GM23338 (cell line): ENCODE measurements around the gene RBPJL. TPM values are rescaled to one million over a fixed set of nuclear protein-coding genes. Genes with fewer than 3 reads are reported as not detected.
A peak's percentile ranks its signal among the peaks of the same experiment; 100 is the strongest.

ENCODE experiments used
- ATAC-seq: fragments of 200-7000 bp; cut with Tn5 transposase; 3 replicates; pipeline ENCODE4 v1.9.1; 2020
- DNase-seq: peaks from one replicate; pipeline ENCODE4 v3.0.0-alpha.2; 2015; ENCODE audit warnings: low spot score
- H2AFZ ChIP-seq: fragments of 200-600 bp; sonication (generic); 2 replicates; pipeline ENCODE4 v1.8.0; 2016; ENCODE audit warnings: antibody characterized with exemption, mild to moderate bottlenecking, moderate library complexity
- H3F3A ChIP-seq: fragments of 200-600 bp; sonication (generic); replicated peaks from 2 replicates; pipeline ENCODE4 v1.8.0; 2017; ENCODE audit warnings: antibody characterized with exemption, mixed run types, low read depth
- H3K27ac ChIP-seq: fragments of 200-600 bp; sonication (generic); 2 replicates; pipeline ENCODE4 v1.6.1; 2016; ENCODE audit warnings: low read depth
- H3K27me3 ChIP-seq: fragments of 200-600 bp; sonication (generic); 2 replicates; pipeline ENCODE4 v1.8.0; 2016; ENCODE audit warnings: mild to moderate bottlenecking, mixed run types, moderate library complexity; ENCODE audit not compliant: insufficient read depth
- H3K36me3 ChIP-seq: fragments of 200-600 bp; sonication (generic); 2 replicates; pipeline ENCODE4 v1.8.0; 2016; ENCODE audit warnings: mild to moderate bottlenecking; ENCODE audit not compliant: insufficient read depth
- H3K4me1 ChIP-seq: fragments of 200-600 bp; sonication (generic); 2 replicates; pipeline ENCODE4 v1.8.0; 2016; ENCODE audit warnings: mild to moderate bottlenecking, moderate library complexity; ENCODE audit not compliant: insufficient read depth
- H3K4me2 ChIP-seq: fragments of 200-600 bp; sonication (generic); 2 replicates; pipeline ENCODE4 v1.7.1; 2017; ENCODE audit warnings: mixed run types
- H3K4me3 ChIP-seq: fragments of 200-600 bp; sonication (generic); 2 replicates; pipeline ENCODE4 v1.6.1; 2016; ENCODE audit warnings: mixed run types
- H3K79me2 ChIP-seq: fragments of 200-600 bp; sonication (generic); replicated peaks from 2 replicates; pipeline ENCODE4 v1.8.0; 2017; ENCODE audit warnings: mild to moderate bottlenecking; ENCODE audit not compliant: insufficient read depth
- H3K9me2 ChIP-seq: fragments of 200-600 bp; sonication (generic); 2 replicates; pipeline ENCODE4 v1.8.0; 2017; ENCODE audit not compliant: insufficient read depth
- H4K20me1 ChIP-seq: fragments of 200-600 bp; sonication (generic); replicated peaks from 2 replicates; pipeline ENCODE4 v1.8.0; 2017; ENCODE audit warnings: mild to moderate bottlenecking; ENCODE audit not compliant: insufficient read depth
- H3K27ac Mint-ChIP-seq: 2 replicates; pipeline ENCODE4 v1.8.0; 2020; ENCODE audit warnings: inconsistent platforms, mild to moderate bottlenecking, moderate library complexity, mixed read lengths
- H3K27me3 Mint-ChIP-seq: 3 replicates; pipeline ENCODE4 v1.8.0; 2022; ENCODE audit warnings: low read depth, mild to moderate bottlenecking, moderate library complexity, mixed read lengths, inconsistent platforms; ENCODE audit not compliant: insufficient read depth, poor library complexity
- H3K36me3 Mint-ChIP-seq: 3 replicates; pipeline ENCODE4 v1.8.0; 2021; ENCODE audit warnings: low read depth, mild to moderate bottlenecking, inconsistent platforms, moderate library complexity, mixed read lengths
- H3K4me1 Mint-ChIP-seq: 3 replicates; pipeline ENCODE4 v1.8.0; 2020; ENCODE audit warnings: mild to moderate bottlenecking, inconsistent platforms, mixed read lengths
- H3K4me3 Mint-ChIP-seq: 3 replicates; pipeline ENCODE4 v1.8.0; 2021; ENCODE audit warnings: moderate library complexity, mild to moderate bottlenecking, inconsistent platforms, mixed read lengths
- H3K9me3 Mint-ChIP-seq: 3 replicates; pipeline ENCODE4 v1.8.0; 2020; ENCODE audit warnings: moderate library complexity, mild to moderate bottlenecking, inconsistent platforms, mixed read lengths
- CTCF ChIP-seq, 2 experiments: fragments of 200-600 bp in 1 of 2; sonication (generic) in 1 of 2; conservative IDR thresholded peaks; 2 replicates each; pipeline versions ENCODE4 v1.5.1 to v1.6.1; 2016 to 2017; ENCODE audit warnings: antibody characterized with exemption in 2 of 2, low read depth in 2 of 2, mild to moderate bottlenecking in 2 of 2, moderate library complexity in 1 of 2
- ETS1 ChIP-seq: IDR thresholded peaks from 2 replicates; pipeline ENCODE4 v1.6.1; 2016; ENCODE audit warnings: antibody characterized with exemption
- EZH2 ChIP-seq: fragments of 200-600 bp; sonication (generic); IDR thresholded peaks from one replicate; pipeline ENCODE4 v1.8.0; 2017; ENCODE audit warnings: antibody characterized with exemption, mild to moderate bottlenecking, low read depth; ENCODE audit not compliant: unreplicated experiment
- JUNB ChIP-seq: IDR thresholded peaks from one replicate; pipeline ENCODE4 v1.6.1; 2016; ENCODE audit warnings: antibody characterized with exemption; ENCODE audit not compliant: unreplicated experiment
- NANOG ChIP-seq: IDR thresholded peaks from 2 replicates; pipeline ENCODE4 v1.6.1; 2016; ENCODE audit warnings: antibody characterized with exemption, borderline replicate concordance
- POLR2AphosphoS5 ChIP-seq: IDR thresholded peaks from 2 replicates; pipeline ENCODE4 v1.6.1; 2016; ENCODE audit warnings: antibody characterized with exemption, low read depth
- STAT1 ChIP-seq: IDR thresholded peaks from one replicate; pipeline ENCODE4 v1.6.1; 2016; ENCODE audit warnings: antibody characterized with exemption; ENCODE audit not compliant: unreplicated experiment
- ZNF114 ChIP-seq: fragments of 250-450 bp; sonication (Bioruptor Pico); IDR thresholded peaks from 2 replicates; pipeline ENCODE4 v1.5.0; 2020; ENCODE audit warnings: mild to moderate bottlenecking, moderate library complexity
- ZNF331 ChIP-seq: fragments of 250-450 bp; sonication (Bioruptor Pico); IDR thresholded peaks from 2 replicates; pipeline ENCODE4 v1.5.0; 2020; ENCODE audit warnings: low read depth, mild to moderate bottlenecking, moderate library complexity
- polyA plus RNA-seq: library from polyadenylated mRNA; unstranded; fragments of >200 nt; fragmentation: Nextera tagmentation; extraction: Ambion mirVana; gene quantifications from 2 replicates; pipeline ENCODE4 v1.2.1, GENCODE V29; 2016
- total RNA-seq: library from RNA; depleted of rRNA; stranded (reverse); fragments of >200 nt; shearing (Covaris generic); gene quantifications from 2 replicates; pipeline ENCODE4 v1.2.3, GENCODE V29; 2014

RBPJL gene
- total and polyA plus RNA-seq, 2 experiments from 2014 or later = 0.44 to 0.66 TPM

GRCh38 chr20:45290677-45291355 is 15.8 kb upstream of the RBPJL start:
- Histone ChIP-seq H3K4me3 (no peak overlapping the region), H2AFZ (peak overlapping the region; percentile 53), H3K4me2 (no peak overlapping the region), H3K4me1 (0 out of 2 replicates have a peak, but pooled peaks cover 2% of the 10 kb centered on the region), H3K27me3 (peaks cover 42% of the 10 kb centered on the region), H3K36me3 (no peaks in the 10 kb centered on the region; the same call in 1 of the 2 replicates), H4K20me1 (no peaks in the 10 kb centered on the region), H3K79me2 (no peaks in the 10 kb centered on the region), H3K27ac (no peak overlapping the region), H3K9me2 (no peaks in the 10 kb centered on the region), H3F3A (0 out of 2 replicates have a peak, but pooled peaks cover 4% of the 10 kb centered on the region)
- Mint-ChIP-seq H3K27me3 (peaks cover 30% of the 10 kb centered on the region), H3K4me3 (no peak overlapping the region), H3K4me1 (peaks cover 10% of the 10 kb centered on the region), H3K36me3 (peaks cover 16% of the 10 kb centered on the region; the same call in 2 of the 3 replicates), H3K9me3 (peaks cover 20% of the 10 kb centered on the region), H3K27ac (no peak overlapping the region)
- DNase-seq (peak; percentile 89), ATAC-seq (peak; percentile 57)
- no peak for TF ChIP-seq ZNF114
- peak; percentile 83 to 89 for TF ChIP-seq CTCF (conservative IDR thresholded peaks at IDR 0.05; ENCODE audit: low read depth in 2 of 2)

GRCh38 chr20:45291526-45291925 is 15.1 kb upstream of the RBPJL start:
- Mint-ChIP-seq H3K27me3 (peaks cover 30% of the 10 kb centered on the region), H3K4me1 (peaks cover 10% of the 10 kb centered on the region)

GRCh38 chr20:45292343-45292742 is 14.3 kb upstream of the RBPJL start:
- DNase-seq = no peak
- Mint-ChIP-seq H3K36me3 (peaks cover 19% of the 10 kb centered on the region; the same call in 2 of the 3 replicates), H3K27me3 (peaks cover 30% of the 10 kb centered on the region), H3K4me1 (peaks cover 10% of the 10 kb centered on the region), H3K27ac (no peak overlapping the region), H3K4me3 (peak overlapping the region; percentile 72; the same call in 1 of the 3 replicates), H3K9me3 (peaks cover 24% of the 10 kb centered on the region)
- no peaks in the 10 kb centered on the region for H3K79me2 ChIP-seq
- H3K27me3 ChIP-seq = peaks cover 42% of the 10 kb centered on the region
- no peaks in the 10 kb centered on the region for H3K9me2 ChIP-seq
- H3K4me1 ChIP-seq = 0 out of 2 replicates have a peak, but pooled peaks cover 2% of the 10 kb centered on the region
- no peaks in the 10 kb centered on the region; the same call in 1 of the 2 replicates for H3K36me3 ChIP-seq
- ATAC-seq = no peak
- 0 out of 2 replicates have a peak overlapping the region, but pooled peaks have one; percentile 85 for H3K4me2 ChIP-seq
- H2AFZ ChIP-seq = no peak overlapping the region; the same call in 1 of the 2 replicates
- no peaks in the 10 kb centered on the region for H4K20me1 ChIP-seq
- H3K27ac ChIP-seq = no peak overlapping the region
- H3K4me3 ChIP-seq = peak overlapping the region; percentile 64; the same call in 1 of the 2 replicates
- no peak for TF ChIP-seq JUNB
- no peak for TF ChIP-seq STAT1
- TF ChIP-seq CTCF (conservative IDR thresholded peaks at IDR 0.05; ENCODE audit: low read depth in 2 of 2) = no peak
- TF ChIP-seq POLR2AphosphoS5 = no peak
- TF ChIP-seq EZH2 = no peak
- TF ChIP-seq ZNF331 (CRISPR knock-in tag) = no peak
- no peak for TF ChIP-seq ETS1
- H3F3A ChIP-seq = 0 out of 2 replicates have a peak, but pooled peaks cover 4% of the 10 kb centered on the region

More at GRCh38 chr20:45291526-45291925, 15.1 kb upstream of the RBPJL start:
- Histone ChIP-seq H3K27me3 (peaks cover 42% of the 10 kb centered on the region), H3K79me2 (no peaks in the 10 kb centered on the region), H4K20me1 (no peaks in the 10 kb centered on the region), H3F3A (0 out of 2 replicates have a peak, but pooled peaks cover 4% of the 10 kb centered on the region), H3K4me1 (0 out of 2 replicates have a peak, but pooled peaks cover 2% of the 10 kb centered on the region), H3K4me3 (no peak overlapping the region), H3K27ac (no peak overlapping the region), H3K4me2 (no peak overlapping the region), H3K36me3 (no peaks in the 10 kb centered on the region; the same call in 1 of the 2 replicates), H2AFZ (no peak overlapping the region), H3K9me2 (no peaks in the 10 kb centered on the region)
- no peak for TF ChIP-seq NANOG
- Mint-ChIP-seq H3K9me3 (peaks cover 24% of the 10 kb centered on the region), H3K36me3 (peaks cover 19% of the 10 kb centered on the region; the same call in 2 of the 3 replicates), H3K4me3 (no peak overlapping the region), H3K27ac (no peak overlapping the region)
- ATAC-seq (no peak), DNase-seq (no peak)
